Left lung (tissue), 10 donors: ENCODE measurements around the gene STARD4. TPM values are rescaled to one million over a fixed set of nuclear protein-coding genes. Genes with fewer than 3 reads are reported as not detected.

Experiments used
- ATAC-seq: fragments of 200-7000 bp; cut with Tn5 transposase; one replicate; pipeline ENCODE4 v1.9.1; 2020; ENCODE audit warnings: moderate library complexity
- DNase-seq, 4 donors: peaks; one replicate each; pipeline ENCODE4 v3.0.0-alpha.2; 2013 to 2020
- H3K27ac ChIP-seq, 2 donors: fragments of 200-600 bp; sonication (generic) in 1 of 2; one replicate each; pipeline versions ENCODE4 v1.5.0 to v1.8.0; 2020 to 2021
- H3K27me3 ChIP-seq, 2 donors: fragments of 200-600 bp; sonication (generic) in 1 of 2; one replicate each; pipeline versions ENCODE4 v1.5.0 to v1.8.0; 2020 to 2021
- H3K36me3 ChIP-seq, 2 donors: fragments of 200-600 bp; sonication (generic) in 1 of 2; one replicate each; pipeline versions ENCODE4 v1.5.0 to v1.8.0; 2020 to 2021
- H3K4me1 ChIP-seq, 2 donors: fragments of 200-600 bp; one replicate each; pipeline ENCODE4 v1.8.0; 2021
- H3K4me3 ChIP-seq, 2 donors: fragments of 200-600 bp; sonication (generic) in 1 of 2; one replicate each; pipeline versions ENCODE4 v1.5.0 to v1.8.0; 2020 to 2021; ENCODE audit warnings: mild to moderate bottlenecking in 1 of 2
- H3K9me3 ChIP-seq, 2 donors: fragments of 200-600 bp; sonication (generic) in 1 of 2; one replicate each; pipeline versions ENCODE4 v1.5.0 to v1.8.0; 2020 to 2021
- intact Hi-C, 2 donors: fragments of 100-400 bp; cut with DNase I; formaldehyde crosslinking; loops; one replicate each; pipeline versions ENCODE4 v1.11.2 to v1.14.2; 2022
- polyA plus RNA-seq, 6 donors: library from polyadenylated mRNA; unstranded; fragments of 120-200 nt; gene quantifications; one replicate each; pipeline ENCODE4 v1.2.1, GENCODE V29; 2013; ENCODE audit not compliant: insufficient read length in 6 of 6
- total RNA-seq, 2 donors: library from RNA; stranded (reverse); fragmentation: NEBNext Ultra II Directional; extraction: Animal tissue kit (Norgen Biotek cat#: 25700); gene quantifications; one replicate each; pipeline ENCODE4 v1.2.1, GENCODE V29; 2021
- TF ChIP-seq, protein P1 (sequence below), 2 donors: fragments of 200-600 bp; sonication (generic) in 1 of 2; IDR thresholded peaks; one replicate each; pipeline versions ENCODE4 v1.5.0 to v1.8.0; 2021; ENCODE audit warnings: antibody characterized with exemption in 2 of 2
- donor health status: DM: no; HTN: yes; CAD: no.
- donor health status: DM: no; HTN: no; CAD: no.

STARD4 gene
- total and polyA plus RNA-seq, 8 donors, result 32.4 to 68.2 (median 38.2) TPM

DNA sequence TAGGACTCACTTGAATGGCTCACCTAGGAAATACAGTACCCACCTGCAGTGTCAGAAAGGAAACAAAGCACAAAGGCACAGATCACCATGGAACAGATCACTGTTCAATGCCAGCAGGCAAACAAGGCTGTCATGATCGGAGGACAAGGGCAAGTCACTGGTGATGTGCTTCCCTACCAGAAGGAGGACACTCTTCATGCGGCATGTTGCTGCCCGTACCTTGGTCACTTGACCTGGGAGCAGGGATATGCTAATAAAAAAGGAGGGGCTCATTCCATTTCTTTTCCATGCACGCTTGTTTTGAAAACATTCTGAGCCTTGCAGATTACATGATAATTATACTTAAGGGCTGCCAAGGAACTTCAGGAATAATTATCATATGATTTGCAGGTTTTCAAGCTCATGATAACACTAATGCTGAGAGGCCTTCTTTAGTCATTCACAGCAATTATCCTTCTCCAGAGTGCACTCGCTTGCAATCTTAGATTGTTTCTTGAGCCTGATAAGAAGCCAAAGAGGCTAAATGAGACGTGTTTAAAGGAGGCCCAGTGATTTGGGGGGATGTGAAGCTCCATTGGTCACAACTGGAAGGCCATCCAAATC, 36.1 kb upstream of the STARD4 start:
- no peaks in the 10 kb centered on the region for H3K36me3 ChIP-seq
- intact Hi-C loops, result loop anchor here in 1 of 2 donors (5.0 kb wide), 1 partner anchor 594 kb away; no protein-coding TSS in a partner anchor
- H3K9me3 ChIP-seq, result no peaks in the 10 kb centered on the region
- H3K27ac ChIP-seq, result no peak overlapping the region
- H3K4me3 ChIP-seq, result no peak overlapping the region
- DNase-seq, result no peak
- H3K4me1 ChIP-seq, result peaks cover 0 to 19% of the 10 kb centered on the region in 2 donors
- no peak for ATAC-seq
- TF ChIP-seq, protein P1, sequence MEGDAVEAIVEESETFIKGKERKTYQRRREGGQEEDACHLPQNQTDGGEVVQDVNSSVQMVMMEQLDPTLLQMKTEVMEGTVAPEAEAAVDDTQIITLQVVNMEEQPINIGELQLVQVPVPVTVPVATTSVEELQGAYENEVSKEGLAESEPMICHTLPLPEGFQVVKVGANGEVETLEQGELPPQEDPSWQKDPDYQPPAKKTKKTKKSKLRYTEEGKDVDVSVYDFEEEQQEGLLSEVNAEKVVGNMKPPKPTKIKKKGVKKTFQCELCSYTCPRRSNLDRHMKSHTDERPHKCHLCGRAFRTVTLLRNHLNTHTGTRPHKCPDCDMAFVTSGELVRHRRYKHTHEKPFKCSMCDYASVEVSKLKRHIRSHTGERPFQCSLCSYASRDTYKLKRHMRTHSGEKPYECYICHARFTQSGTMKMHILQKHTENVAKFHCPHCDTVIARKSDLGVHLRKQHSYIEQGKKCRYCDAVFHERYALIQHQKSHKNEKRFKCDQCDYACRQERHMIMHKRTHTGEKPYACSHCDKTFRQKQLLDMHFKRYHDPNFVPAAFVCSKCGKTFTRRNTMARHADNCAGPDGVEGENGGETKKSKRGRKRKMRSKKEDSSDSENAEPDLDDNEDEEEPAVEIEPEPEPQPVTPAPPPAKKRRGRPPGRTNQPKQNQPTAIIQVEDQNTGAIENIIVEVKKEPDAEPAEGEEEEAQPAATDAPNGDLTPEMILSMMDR (IDR thresholded peaks at IDR 0.05), result no peak
- H3K27me3 ChIP-seq, result no peaks in the 10 kb centered on the region

DNA sequence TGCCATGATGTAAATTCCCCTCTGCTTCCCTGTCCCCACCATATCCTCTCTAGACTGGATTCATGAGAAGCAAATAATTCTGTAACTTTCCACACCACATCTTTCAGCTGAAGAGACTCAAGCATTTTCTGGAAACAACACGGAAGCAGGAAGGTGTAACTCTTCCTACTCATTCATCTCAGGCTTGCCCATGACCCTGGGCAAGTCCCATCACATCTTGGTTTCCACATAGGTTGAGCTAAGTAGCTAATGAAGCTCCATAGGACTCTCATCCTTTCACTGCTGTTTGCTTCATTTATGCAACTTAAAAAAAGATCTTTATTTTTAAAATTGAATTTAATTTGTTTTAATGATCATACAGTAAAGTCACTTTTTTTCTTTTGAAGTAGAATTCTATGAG, 32.7 kb upstream of the STARD4 start:
- DNase-seq (no peak), ATAC-seq (no peak)
- no peak overlapping the region for H3K27ac ChIP-seq
- H3K4me3 ChIP-seq, result no peak overlapping the region
- no peaks in the 10 kb centered on the region for H3K36me3 ChIP-seq
- no peaks in the 10 kb centered on the region for H3K27me3 ChIP-seq
- peaks cover 0 to 2% of the 10 kb centered on the region in 2 donors for H3K4me1 ChIP-seq
- intact Hi-C loops, result loop anchor here in 1 of 2 donors (5.0 kb wide), 1 partner anchor 597 kb away; no protein-coding TSS in a partner anchor
- TF ChIP-seq, protein P1 (IDR thresholded peaks at IDR 0.05), result no peak
- H3K9me3 ChIP-seq, result no peaks in the 10 kb centered on the region

DNA sequence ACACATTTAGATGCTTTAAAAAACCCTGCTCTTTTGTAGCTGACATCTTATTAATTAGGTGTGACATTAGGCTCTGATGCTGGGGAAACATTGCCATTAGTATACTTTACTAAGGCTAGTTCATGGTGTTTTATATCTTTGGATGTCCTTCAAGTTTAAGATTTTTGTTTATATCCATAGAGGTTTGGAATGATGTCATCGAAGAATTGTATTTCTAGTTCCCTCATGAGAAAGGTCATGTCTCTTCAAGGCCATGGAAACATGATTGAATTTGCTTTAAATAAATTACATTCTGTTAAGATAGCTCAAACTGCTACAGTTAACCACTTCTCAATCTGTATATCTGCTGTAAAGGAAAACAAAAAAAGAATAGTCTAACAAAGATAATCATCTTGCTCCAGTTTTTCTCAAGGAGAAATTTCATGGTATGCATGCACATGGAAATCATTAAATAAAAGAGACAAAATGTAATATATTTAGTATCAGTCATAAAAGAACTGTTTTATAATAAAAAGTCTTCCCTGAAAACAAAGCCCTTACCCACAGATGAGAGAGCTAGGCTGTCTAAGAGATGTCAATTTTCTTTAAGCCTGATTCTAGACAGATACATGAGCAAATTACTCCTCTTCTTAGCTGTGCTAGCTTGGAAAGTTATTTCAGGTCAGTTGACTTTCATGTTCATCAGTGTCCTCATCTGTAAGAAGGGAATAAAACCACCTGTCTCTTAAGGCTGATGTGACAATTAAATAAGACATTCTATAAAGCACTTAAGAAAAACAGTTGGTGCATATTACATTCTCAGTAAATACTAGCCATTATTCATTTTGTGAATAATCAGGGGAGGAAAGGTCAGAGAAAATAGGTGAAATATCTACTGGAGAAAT, 25.0 kb upstream of the STARD4 start:
- H3K36me3 ChIP-seq, result no peaks in the 10 kb centered on the region
- intact Hi-C loops, result no loop called here
- H3K27me3 ChIP-seq, result no peaks in the 10 kb centered on the region
- no peak overlapping the region for H3K27ac ChIP-seq
- no peak overlapping the region for H3K4me3 ChIP-seq
- peaks cover 0 to 11% of the 10 kb centered on the region in 2 donors for H3K4me1 ChIP-seq
- ATAC-seq (no peak), DNase-seq (peak in 2 of 4 donors; percentile 59 to 72)
- TF ChIP-seq, protein P1 (IDR thresholded peaks at IDR 0.05), result no peak
- H3K9me3 ChIP-seq, result no peaks in the 10 kb centered on the region

DNA sequence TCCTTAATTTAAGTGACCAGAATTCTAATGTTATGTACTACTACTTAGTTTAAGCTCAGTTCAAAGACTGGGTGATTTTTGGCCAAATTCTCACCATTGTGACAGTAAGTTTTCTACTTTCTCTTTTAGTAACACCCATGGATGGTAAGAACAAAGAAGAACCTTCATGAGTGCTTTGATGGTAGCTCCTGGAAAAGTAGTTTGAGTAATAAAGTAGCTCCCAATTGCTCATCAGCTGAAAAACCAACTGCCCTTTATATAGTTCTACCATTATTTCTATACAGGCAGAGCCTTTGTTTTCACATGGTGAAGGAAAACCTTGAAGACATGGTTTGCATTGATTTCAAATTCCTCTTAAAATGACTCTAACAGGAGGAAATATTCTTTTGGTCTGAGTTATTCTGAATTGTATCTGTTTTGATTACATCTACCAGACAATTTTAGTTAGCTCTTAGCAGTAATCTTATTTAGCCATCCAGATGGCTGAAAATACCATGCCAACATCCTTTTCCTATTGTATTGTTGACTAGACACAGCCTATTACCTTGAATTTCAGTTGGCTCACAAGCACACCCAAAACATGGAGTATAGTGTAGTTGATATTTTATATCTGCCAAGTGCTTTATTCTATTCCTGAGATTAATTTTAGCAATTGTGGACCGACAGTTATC, 23.7 kb upstream of the STARD4 start:
- H3K36me3 ChIP-seq, result no peaks in the 10 kb centered on the region
- no peak overlapping the region for H3K27ac ChIP-seq
- H3K27me3 ChIP-seq, result no peaks in the 10 kb centered on the region
- H3K4me1 ChIP-seq, result peaks cover 0 to 19% of the 10 kb centered on the region in 2 donors
- DNase-seq (no peak), ATAC-seq (no peak)
- H3K9me3 ChIP-seq, result no peaks in the 10 kb centered on the region
- no peak overlapping the region for H3K4me3 ChIP-seq
- TF ChIP-seq, protein P1 (IDR thresholded peaks at IDR 0.05), result no peak
- intact Hi-C loops, result no loop called here
